ENCODE results near the gene GYG1. TPM values are rescaled to one million over a fixed set of nuclear protein-coding genes. Genes with fewer than 3 reads are reported as not detected.

The GYG1 gene
- total and polyA plus RNA-seq, 5 donors from 2014 or later, result 19.2 to 59.3 (median 56.6) TPM

- Mint-ChIP-seq H3K4me3 (no peak overlapping the region), H3K27me3 (no peaks in the 10 kb centered on the region), H3K36me3 (peaks cover 64% of the 10 kb centered on the region), H3K27ac (peak overlapping the region; percentile 5 to 83 (median 68)), H3K4me1 (peaks cover 13 to 40% (median 26%) of the 10 kb centered on the region in 4 donors), H3K9me3 (peaks cover 0 to 8% (median 0%) of the 10 kb centered on the region in 7 donors)
- Histone ChIP-seq H3K4me1 (ENCODE audit: control insufficient read depth, insufficient read depth, low read length, poor library complexity, severe bottlenecking) (no peaks in the 10 kb centered on the region), H3K9me3 (ENCODE audit: control insufficient read depth in 2 of 2, low read length in 2 of 2) (no peaks in the 10 kb centered on the region), H3K27ac (ENCODE audit: insufficient read depth, low read length, poor library complexity, severe bottlenecking) (no peak overlapping the region), H3K36me3 (ENCODE audit: control insufficient read depth, insufficient read depth, low read length) (peaks cover 33% of the 10 kb centered on the region), H3K27me3 (ENCODE audit: control insufficient read depth, insufficient read depth, low read length) (no peaks in the 10 kb centered on the region), H3K4me3 (ENCODE audit: low read depth, low read length) (no peak overlapping the region)
- DNase-seq (no peak), ATAC-seq (ENCODE audit: low read depth in 2 of 2) (no peak)
Observed at GRCh38 chr3:149020196-149020838, 29.0 kb downstream of the GYG1 start.

DNA sequence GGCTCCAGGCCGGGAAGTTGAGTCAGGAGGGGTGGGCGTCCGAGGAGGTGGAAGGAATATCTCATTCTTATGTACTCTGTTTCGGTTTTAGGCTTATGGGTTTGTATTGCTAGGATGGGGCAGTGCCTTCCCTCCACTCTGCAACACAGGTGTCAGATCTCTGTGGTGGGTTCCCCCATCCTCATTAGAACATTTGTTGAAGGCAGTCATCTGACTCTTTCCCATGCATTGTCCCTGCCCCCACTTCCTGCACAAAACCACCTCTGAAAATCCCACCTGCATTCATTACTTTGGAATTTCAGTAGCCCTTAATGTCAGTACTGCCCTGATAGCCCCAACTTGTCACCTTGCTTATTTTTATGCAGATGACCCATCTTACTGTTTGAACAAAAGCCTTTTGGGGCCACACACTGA lies 29.5 kb downstream of the GYG1 start:
- ATAC-seq (ENCODE audit: low read depth in 2 of 2) (no peak), DNase-seq (no peak)
- Histone ChIP-seq H3K27me3 (ENCODE audit: control insufficient read depth, insufficient read depth, low read length) (no peaks in the 10 kb centered on the region), H3K4me1 (ENCODE audit: control insufficient read depth, insufficient read depth, low read length, poor library complexity, severe bottlenecking) (no peaks in the 10 kb centered on the region), H3K9me3 (ENCODE audit: control insufficient read depth in 2 of 2, low read length in 2 of 2) (no peaks in the 10 kb centered on the region), H3K4me3 (ENCODE audit: low read depth, low read length) (no peak overlapping the region), H3K36me3 (ENCODE audit: control insufficient read depth, insufficient read depth, low read length) (peaks cover 39% of the 10 kb centered on the region), H3K27ac (ENCODE audit: insufficient read depth, low read length, poor library complexity, severe bottlenecking) (no peak overlapping the region)
- Mint-ChIP-seq H3K27ac (peak overlapping the region; percentile 5 to 78 (median 68)), H3K4me1 (peaks cover 9 to 35% (median 23%) of the 10 kb centered on the region in 4 donors), H3K4me3 (no peak overlapping the region), H3K9me3 (peaks cover 0 to 8% (median 0%) of the 10 kb centered on the region in 7 donors), H3K27me3 (no peaks in the 10 kb centered on the region), H3K36me3 (peaks cover 59% of the 10 kb centered on the region)

DNA sequence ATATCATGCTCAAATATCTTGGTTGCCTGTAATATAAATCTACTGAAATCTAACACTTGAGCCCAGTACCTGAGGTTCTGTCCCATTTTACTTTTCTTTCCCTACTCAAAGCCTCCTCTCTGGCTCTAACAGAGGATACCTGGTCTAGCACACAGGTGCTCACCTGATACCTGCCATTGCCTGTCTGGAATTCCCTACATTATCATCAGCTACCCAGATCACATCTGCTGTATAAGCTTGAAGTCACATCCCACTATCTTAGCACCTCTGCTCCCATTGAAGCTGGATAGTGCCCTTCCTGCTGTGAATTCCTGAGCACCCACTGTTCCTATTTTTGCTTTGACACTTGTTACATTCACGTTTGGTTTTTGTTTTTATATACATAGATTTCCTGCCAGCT lies 30.5 kb downstream of the GYG1 start:
- H3K27ac Mint-ChIP-seq, result no peak overlapping the region
- H3K27me3 Mint-ChIP-seq, result no peaks in the 10 kb centered on the region
- H3K4me1 Mint-ChIP-seq, result peaks cover 6 to 28% (median 20%) of the 10 kb centered on the region in 4 donors

GRCh38 chr3:149023951-149024350 lies 32.6 kb downstream of the GYG1 start:
- no peaks in the 10 kb centered on the region for H3K27me3 ChIP-seq (ENCODE audit: control insufficient read depth, insufficient read depth, low read length)
- H3K36me3 ChIP-seq (ENCODE audit: control insufficient read depth, insufficient read depth, low read length), result peaks cover 57% of the 10 kb centered on the region
- Mint-ChIP-seq H3K4me3 (no peak overlapping the region), H3K4me1 (peaks cover 6 to 21% (median 16%) of the 10 kb centered on the region in 4 donors), H3K9me3 (peaks cover 0 to 8% (median 0%) of the 10 kb centered on the region in 7 donors), H3K27me3 (no peaks in the 10 kb centered on the region), H3K27ac (no peak overlapping the region), H3K36me3 (peaks cover 64% of the 10 kb centered on the region)
- H3K4me1 ChIP-seq (ENCODE audit: control insufficient read depth, insufficient read depth, low read length, poor library complexity, severe bottlenecking), result no peaks in the 10 kb centered on the region
- DNase-seq, result no peak
- no peaks in the 10 kb centered on the region for H3K9me3 ChIP-seq (ENCODE audit: control insufficient read depth in 2 of 2, low read length in 2 of 2)
- ATAC-seq (ENCODE audit: low read depth in 2 of 2), result no peak
- H3K27ac ChIP-seq (ENCODE audit: insufficient read depth, low read length, poor library complexity, severe bottlenecking), result no peak overlapping the region
- no peak overlapping the region for H3K4me3 ChIP-seq (ENCODE audit: low read depth, low read length)

More for the DNA sequence above, 30.5 kb downstream of the GYG1 start:
- no peak overlapping the region for H3K4me3 ChIP-seq (ENCODE audit: low read depth, low read length)
- ATAC-seq (ENCODE audit: low read depth in 2 of 2), result no peak
- DNase-seq, result no peak
- no peak overlapping the region for H3K27ac ChIP-seq (ENCODE audit: insufficient read depth, low read length, poor library complexity, severe bottlenecking)
- H3K9me3 Mint-ChIP-seq, result peaks cover 0 to 8% (median 0%) of the 10 kb centered on the region in 7 donors
- peaks cover 48% of the 10 kb centered on the region for H3K36me3 ChIP-seq (ENCODE audit: control insufficient read depth, insufficient read depth, low read length)
- no peaks in the 10 kb centered on the region for H3K27me3 ChIP-seq (ENCODE audit: control insufficient read depth, insufficient read depth, low read length)
- H3K36me3 Mint-ChIP-seq, result peaks cover 60% of the 10 kb centered on the region
- no peaks in the 10 kb centered on the region for H3K4me1 ChIP-seq (ENCODE audit: control insufficient read depth, insufficient read depth, low read length, poor library complexity, severe bottlenecking)
- H3K4me3 Mint-ChIP-seq, result no peak overlapping the region
- H3K9me3 ChIP-seq (ENCODE audit: control insufficient read depth in 2 of 2, low read length in 2 of 2), result no peaks in the 10 kb centered on the region

DNA sequence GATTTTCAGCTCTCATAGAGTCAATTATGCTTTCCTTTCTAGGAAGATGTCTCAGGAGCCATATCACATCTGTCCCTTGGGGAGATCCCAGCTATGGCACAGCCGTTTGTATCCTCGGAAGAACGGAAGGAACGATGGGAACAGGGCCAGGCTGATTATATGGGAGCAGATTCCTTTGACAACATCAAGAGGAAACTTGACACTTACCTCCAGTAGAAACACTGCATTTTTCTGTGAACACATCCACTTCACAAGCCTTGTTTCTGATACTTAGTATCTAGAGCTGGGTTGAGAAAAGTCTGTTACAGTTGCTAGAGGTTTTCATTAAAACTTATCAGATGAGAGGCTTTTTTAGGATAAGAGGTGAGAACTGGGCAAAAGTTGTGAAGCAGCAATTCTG lies 35.4 kb downstream of the GYG1 start:
- peak overlapping the region in 2 of 3 donors; percentile 71 to 82 for H3K27ac Mint-ChIP-seq
- peaks cover 62% of the 10 kb centered on the region for H3K36me3 Mint-ChIP-seq
- H3K4me3 Mint-ChIP-seq, result no peak overlapping the region
- peaks cover 59% of the 10 kb centered on the region for H3K36me3 ChIP-seq (ENCODE audit: control insufficient read depth, insufficient read depth, low read length)
- H3K27ac ChIP-seq (ENCODE audit: insufficient read depth, low read length, poor library complexity, severe bottlenecking), result no peak overlapping the region
- H3K9me3 ChIP-seq (ENCODE audit: control insufficient read depth in 2 of 2, low read length in 2 of 2), result no peaks in the 10 kb centered on the region
- H3K9me3 Mint-ChIP-seq, result peaks cover 0 to 8% (median 0%) of the 10 kb centered on the region in 7 donors
- DNase-seq, result no peak
- H3K27me3 ChIP-seq (ENCODE audit: control insufficient read depth, insufficient read depth, low read length), result no peaks in the 10 kb centered on the region
- H3K4me3 ChIP-seq (ENCODE audit: low read depth, low read length), result no peak overlapping the region
- H3K4me1 ChIP-seq (ENCODE audit: control insufficient read depth, insufficient read depth, low read length, poor library complexity, severe bottlenecking), result no peaks in the 10 kb centered on the region
- ATAC-seq (ENCODE audit: low read depth in 2 of 2), result no peak
- H3K4me1 Mint-ChIP-seq, result peaks cover 0 to 6% (median under 1%) of the 10 kb centered on the region in 4 donors
- no peaks in the 10 kb centered on the region for H3K27me3 Mint-ChIP-seq

- DNase-seq, result no peak
- Histone ChIP-seq H3K27ac (ENCODE audit: insufficient read depth, low read length, poor library complexity, severe bottlenecking) (no peak overlapping the region), H3K9me3 (ENCODE audit: control insufficient read depth in 2 of 2, low read length in 2 of 2) (no peaks in the 10 kb centered on the region), H3K36me3 (ENCODE audit: control insufficient read depth, insufficient read depth, low read length) (peaks cover 25% of the 10 kb centered on the region), H3K4me1 (ENCODE audit: control insufficient read depth, insufficient read depth, low read length, poor library complexity, severe bottlenecking) (no peaks in the 10 kb centered on the region), H3K4me3 (ENCODE audit: low read depth, low read length) (no peak overlapping the region), H3K27me3 (ENCODE audit: control insufficient read depth, insufficient read depth, low read length) (no peaks in the 10 kb centered on the region)
- H3K9me3 Mint-ChIP-seq, result peaks cover 0 to 3% (median 0%) of the 10 kb centered on the region in 7 donors
- H3K36me3 Mint-ChIP-seq, result peaks cover 45% of the 10 kb centered on the region
- no peak for ATAC-seq (ENCODE audit: low read depth in 2 of 2)
- H3K4me1 Mint-ChIP-seq, result no peaks in the 10 kb centered on the region
- H3K27me3 Mint-ChIP-seq, result no peaks in the 10 kb centered on the region
- H3K4me3 Mint-ChIP-seq, result no peak overlapping the region
- H3K27ac Mint-ChIP-seq, result no peak overlapping the region
Observed at GRCh38 chr3:149031096-149031495, 39.8 kb downstream of the GYG1 start.

- H3K9me3 Mint-ChIP-seq, result no peaks in the 10 kb centered on the region
- Histone ChIP-seq H3K4me1 (ENCODE audit: control insufficient read depth, insufficient read depth, low read length, poor library complexity, severe bottlenecking) (no peaks in the 10 kb centered on the region), H3K27me3 (ENCODE audit: control insufficient read depth, insufficient read depth, low read length) (no peaks in the 10 kb centered on the region), H3K27ac (ENCODE audit: insufficient read depth, low read length, poor library complexity, severe bottlenecking) (no peak overlapping the region), H3K9me3 (ENCODE audit: control insufficient read depth in 2 of 2, low read length in 2 of 2) (no peaks in the 10 kb centered on the region), H3K36me3 (ENCODE audit: control insufficient read depth, insufficient read depth, low read length) (peaks cover 16% of the 10 kb centered on the region), H3K4me3 (ENCODE audit: low read depth, low read length) (no peak overlapping the region)
- no peak overlapping the region for H3K4me3 Mint-ChIP-seq
- ATAC-seq (ENCODE audit: low read depth in 2 of 2) (no peak), DNase-seq (no peak)
- H3K36me3 Mint-ChIP-seq, result peaks cover 24% of the 10 kb centered on the region
- H3K27ac Mint-ChIP-seq, result no peak overlapping the region
- H3K27me3 Mint-ChIP-seq, result no peaks in the 10 kb centered on the region
- peaks cover 6 to 11% (median 7%) of the 10 kb centered on the region in 4 donors for H3K4me1 Mint-ChIP-seq
Observed at GRCh38 chr3:149037684-149038083, 46.3 kb downstream of the GYG1 start.

DNA sequence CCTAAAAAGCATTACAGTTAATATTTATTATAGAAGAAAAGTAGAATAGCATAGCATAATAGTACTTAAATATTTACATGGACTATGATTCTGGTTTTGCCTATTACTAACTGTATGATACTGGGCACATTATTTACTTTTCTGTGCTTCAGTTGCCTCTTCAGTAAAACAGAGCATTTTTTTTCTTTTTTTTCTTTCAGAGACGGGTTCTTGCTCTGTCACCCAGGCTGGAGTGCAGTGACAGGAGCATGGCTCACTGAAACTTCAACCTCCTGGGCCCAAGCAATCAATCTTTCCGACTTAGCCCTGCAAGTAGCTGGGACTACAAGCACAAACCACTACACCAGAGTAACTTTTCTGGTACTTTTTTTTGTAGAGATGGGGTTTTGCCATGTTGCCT lies 47.0 kb downstream of the GYG1 start:
- Mint-ChIP-seq H3K4me1 (peaks cover 10 to 17% (median 13%) of the 10 kb centered on the region in 4 donors), H3K4me3 (no peak overlapping the region), H3K27me3 (no peaks in the 10 kb centered on the region), H3K27ac (no peak overlapping the region), H3K36me3 (peaks cover 24% of the 10 kb centered on the region), H3K9me3 (no peaks in the 10 kb centered on the region)
- Histone ChIP-seq H3K4me1 (ENCODE audit: control insufficient read depth, insufficient read depth, low read length, poor library complexity, severe bottlenecking) (no peaks in the 10 kb centered on the region), H3K27me3 (ENCODE audit: control insufficient read depth, insufficient read depth, low read length) (no peaks in the 10 kb centered on the region), H3K4me3 (ENCODE audit: low read depth, low read length) (no peak overlapping the region), H3K9me3 (ENCODE audit: control insufficient read depth in 2 of 2, low read length in 2 of 2) (no peaks in the 10 kb centered on the region), H3K36me3 (ENCODE audit: control insufficient read depth, insufficient read depth, low read length) (peaks cover 16% of the 10 kb centered on the region), H3K27ac (ENCODE audit: insufficient read depth, low read length, poor library complexity, severe bottlenecking) (no peak overlapping the region)
- DNase-seq (no peak), ATAC-seq (ENCODE audit: low read depth in 2 of 2) (no peak)

Measured in CD4-positive, CD25-positive, alpha-beta regulatory T cell (primary cell).